Endothelial cell of umbilical vein (primary cell): ENCODE data around the gene HCFC1. TPM values are rescaled to one million over a fixed set of nuclear protein-coding genes. Genes with fewer than 3 reads are reported as not detected.

Experiments used
- BruUV-seq: library from RNA; stranded (reverse); fragments of 400-500 nt; replicated peaks from 2 replicates; lab custom pipeline; 2021; lab: Mats Ljungman, UMichigan
- CTCF ChIA-PET: fragments of 300-600, 350-600 bp; sonication (Branson Sonifier 250); formaldehyde crosslinking; loops from one replicate; lab custom pipeline; 2021; ENCODE audit warnings: antibody characterized with exemption, inconsistent platforms; lab: Charles Lee
- POLR2A ChIA-PET: fragments of 300-600, 350-600 bp; sonication (Branson Sonifier 250); formaldehyde crosslinking; loops from one replicate; lab custom pipeline; 2021; ENCODE audit warnings: antibody characterized with exemption, inconsistent platforms; lab: Charles Lee
- DNase-seq: peaks from one replicate; pipeline ENCODE4 v3.0.0-alpha.2; 2011; ENCODE audit warnings: low read depth, low spot score
- FAIRE-seq: peaks from 2 replicates; lab custom pipeline; 2011; peaks lifted over from hg19 to GRCh38; lab: Jason Lieb, UNC
- H2AFZ ChIP-seq: 2 replicates; pipeline ENCODE4 v1.6.0; 2012; ENCODE audit warnings: low read depth, low read length, control low read depth, inconsistent platforms
- H3K27ac ChIP-seq: 2 replicates; pipeline ENCODE4 v1.5.1; 2011; ENCODE audit warnings: low read depth, mild to moderate bottlenecking, control low read depth, low read length, moderate library complexity; ENCODE audit not compliant: insufficient read depth
- H3K27me3 ChIP-seq, 2 experiments: 2 replicates each; pipeline versions ENCODE4 v1.6.0 to v1.6.1; 2011; ENCODE audit warnings: low read length in 2 of 2, mixed read lengths in 1 of 2; ENCODE audit not compliant: control insufficient read depth in 2 of 2, insufficient read depth in 2 of 2
- H3K36me3 ChIP-seq, 2 experiments: 2 replicates in 1 of 2; 3 replicates in 1 of 2; pipeline ENCODE4 v1.5.1; 2011; ENCODE audit warnings: low read length in 2 of 2, mild to moderate bottlenecking in 1 of 2, moderate library complexity in 1 of 2; ENCODE audit not compliant: control insufficient read depth in 2 of 2, insufficient read depth in 2 of 2; ENCODE audit errors: extremely low read depth in 1 of 2
- H3K4me1 ChIP-seq: 3 replicates; pipeline ENCODE4 v1.5.1; 2011; ENCODE audit warnings: mild to moderate bottlenecking, low read length; ENCODE audit not compliant: control insufficient read depth, insufficient read depth; ENCODE audit errors: extremely low read depth
- H3K4me2 ChIP-seq: 2 replicates; pipeline ENCODE4 v1.6.1; 2011; ENCODE audit warnings: low read length, control low read depth, mixed read lengths; ENCODE audit not compliant: insufficient read depth
- H3K4me3 ChIP-seq, 3 experiments: fragments of 200-600 bp in 1 of 3; sonication (generic), shearing (Covaris generic) in 1 of 3; replicated peaks in 1 of 3; 2 replicates each; pipeline ENCODE4 v1.5.1; 2011 to 2016; ENCODE audit warnings: control low read depth in 3 of 3, low read length in 3 of 3, mild to moderate bottlenecking in 2 of 3, inconsistent platforms in 1 of 3, low read depth in 1 of 3, moderate library complexity in 1 of 3; ENCODE audit not compliant: insufficient read depth in 1 of 3
- H3K79me2 ChIP-seq: 2 replicates; pipeline ENCODE4 v1.6.0; 2012; ENCODE audit warnings: low read length, inconsistent platforms; ENCODE audit not compliant: control insufficient read depth, insufficient read depth
- H3K9ac ChIP-seq: replicated peaks from 2 replicates; pipeline ENCODE3; 2011; ENCODE audit warnings: low read length, control low read depth; ENCODE audit not compliant: insufficient read depth; ENCODE audit errors: extremely low read depth
- H3K9me1 ChIP-seq: replicated peaks from 3 replicates; pipeline ENCODE4 v1.6.0; 2011; ENCODE audit warnings: mild to moderate bottlenecking, low read length; ENCODE audit not compliant: control insufficient read depth, insufficient read depth; ENCODE audit errors: extremely low read depth
- H3K9me3 ChIP-seq: replicated peaks from 2 replicates; pipeline ENCODE4 v1.5.1; 2012; ENCODE audit warnings: low read length, inconsistent platforms; ENCODE audit not compliant: control insufficient read depth, insufficient read depth
- H4K20me1 ChIP-seq: replicated peaks from 2 replicates; pipeline ENCODE3; 2011; ENCODE audit warnings: mild to moderate bottlenecking, low read length; ENCODE audit not compliant: control insufficient read depth, insufficient read depth; ENCODE audit errors: extremely low read depth
- EZH2 ChIP-seq: IDR thresholded peaks from 2 replicates; pipeline ENCODE4 v1.6.1; 2012; ENCODE audit warnings: borderline replicate concordance, low read depth, mild to moderate bottlenecking, moderate library complexity, low read length, inconsistent platforms; ENCODE audit not compliant: severe bottlenecking
- FOS ChIP-seq: IDR thresholded peaks from 2 replicates; pipeline ENCODE4 v1.6.1; 2011; ENCODE audit warnings: mild to moderate bottlenecking, low read length, moderate library complexity, borderline replicate concordance; ENCODE audit not compliant: insufficient read depth
- GATA2 ChIP-seq: IDR thresholded peaks from 2 replicates; pipeline ENCODE4 v1.7.0; 2011; ENCODE audit warnings: low read depth, mild to moderate bottlenecking, moderate library complexity, mixed read lengths, low read length; ENCODE audit not compliant: insufficient read length, insufficient read depth
- JUN ChIP-seq: IDR thresholded peaks from 2 replicates; pipeline ENCODE4 v1.6.1; 2011; ENCODE audit warnings: borderline replicate concordance, low read depth; ENCODE audit not compliant: insufficient read length, insufficient read depth
- MAX ChIP-seq: IDR thresholded peaks from 2 replicates; pipeline ENCODE4 v1.6.1; 2011; ENCODE audit not compliant: insufficient read depth, insufficient read length
- MYC ChIP-seq: IDR thresholded peaks from one replicate; pipeline ENCODE4 v1.6.1; 2011; ENCODE audit warnings: mild to moderate bottlenecking, low read depth, low read length
- POLR2A ChIP-seq: IDR thresholded peaks from 2 replicates; pipeline ENCODE4 v1.6.1; 2012; ENCODE audit warnings: low read depth, mild to moderate bottlenecking, control low read depth, low read length
- POLR2AphosphoS5 ChIP-seq: IDR thresholded peaks from 2 replicates; pipeline ENCODE4 v1.6.1; 2012; ENCODE audit warnings: low read depth, mild to moderate bottlenecking, control low read depth, low read length, moderate library complexity; ENCODE audit not compliant: insufficient read depth
- dilution Hi-C: fragments of 300-500 bp; cut with MboI; formaldehyde crosslinking; loops from one replicate; pipeline ENCODE4 v1.15.0; 2019; ENCODE audit warnings: low sequenced_read_pairs; ENCODE audit not compliant: extremely low pct_ligation_motif_present
- intact Hi-C: fragments of 100-400 bp; cut with micrococcal nuclease; formaldehyde crosslinking; loops from one replicate; pipeline ENCODE4 v1.10.0; 2022
- polyA plus RNA-seq, 4 experiments: library from polyadenylated mRNA; depleted of rRNA in 3 of 4; stranded (reverse) in 3 of 4; unstranded in 1 of 4; fragments of >200 nt; gene quantifications; 2 replicates each; pipeline versions ENCODE4 v1.2.1 to v1.2.3, GENCODE V29; 2011 to 2012; ENCODE audit warnings: missing spikeins in 1 of 4
- total RNA-seq: library from RNA; stranded (reverse); gene quantifications from 2 replicates; pipeline ENCODE4 v1.2.3, GENCODE V29; 2021
- TF ChIP-seq, protein P1 (sequence below), 2 donors: IDR thresholded peaks; 1 replicate in 1 of 2; 2 replicates in 1 of 2; pipeline ENCODE4 v1.5.1; 2011; ENCODE audit warnings: low read length in 2 of 2, mild to moderate bottlenecking in 2 of 2, moderate library complexity in 2 of 2, control low read depth in 1 of 2, inconsistent platforms in 1 of 2, low read depth in 1 of 2; ENCODE audit not compliant: insufficient read depth in 1 of 2; ENCODE audit errors: extremely low read depth in 1 of 2

HCFC1 gene
- total and polyA plus RNA-seq, 2 donors (not counting 3 experiments of a cell fraction or from before 2014, with no cell fraction given) = 15.9 to 85.9 TPM

GRCh38 chrX:153966841-153967535 lies 4.6 kb downstream of the HCFC1 start:
- CTCF ChIA-PET = interaction anchor here (1.1 to 1.9 kb wide), 4 partner anchors 20 to 79 kb away, joined by 3 to 6 read pairs (median 5); no protein-coding TSS in a partner anchor
- no peak for FAIRE-seq
- dilution Hi-C loops = no loop called here
- Histone ChIP-seq H3K9ac (no peak overlapping the region), H3K4me1 (peaks cover 28% of the 10 kb centered on the region), H3K27me3 (no peaks in the 10 kb centered on the region), H2AFZ (no peak overlapping the region), H3K4me3 (no peak overlapping the region), H3K9me1 (no peaks in the 10 kb centered on the region), H4K20me1 (no peaks in the 10 kb centered on the region), H3K36me3 (peaks cover 0 to 8% of the 10 kb centered on the region in 2 experiments), H3K27ac (no peak overlapping the region), H3K79me2 (peaks cover 80% of the 10 kb centered on the region), H3K4me2 (no peak overlapping the region), H3K9me3 (no peaks in the 10 kb centered on the region)
- no TSS peak for BruUV-seq
- POLR2A ChIA-PET = no interaction called here
- intact Hi-C loops = no loop called here
- TF ChIP-seq POLR2A = no peak
- DNase-seq = no peak

DNA sequence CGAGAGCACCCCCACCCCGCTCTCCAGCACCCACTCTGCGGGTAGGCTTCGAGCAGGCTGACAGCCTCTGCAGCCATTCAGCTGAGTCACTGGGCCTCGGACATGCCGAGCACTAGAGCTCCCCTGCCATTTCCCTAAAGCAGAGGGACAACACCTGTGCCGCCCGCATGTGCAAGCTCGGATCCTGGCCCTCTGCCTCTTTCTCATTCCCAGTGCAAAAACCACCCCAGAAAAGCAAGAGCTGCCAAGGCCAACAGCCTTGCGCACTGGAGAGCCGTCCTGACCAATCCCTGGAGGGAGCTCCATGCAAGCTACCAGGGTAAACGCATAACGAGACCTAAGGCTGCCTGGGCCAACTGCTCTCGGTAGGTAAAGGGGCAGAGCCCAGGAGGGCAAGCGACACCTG lies 5.3 kb downstream of the HCFC1 start:
- Histone ChIP-seq H3K9me3 (no peaks in the 10 kb centered on the region), H3K4me2 (no peak overlapping the region), H3K27me3 (no peaks in the 10 kb centered on the region), H2AFZ (no peak overlapping the region), H3K4me1 (peaks cover 28% of the 10 kb centered on the region), H3K9me1 (no peaks in the 10 kb centered on the region), H3K27ac (no peak overlapping the region), H3K36me3 (peaks cover 0 to 12% of the 10 kb centered on the region in 2 experiments), H4K20me1 (no peaks in the 10 kb centered on the region), H3K4me3 (no peak overlapping the region), H3K9ac (no peak overlapping the region), H3K79me2 (peaks cover 81% of the 10 kb centered on the region)
- no peak for TF ChIP-seq POLR2A
- no peak for TF ChIP-seq MAX
- TF ChIP-seq, protein P1, sequence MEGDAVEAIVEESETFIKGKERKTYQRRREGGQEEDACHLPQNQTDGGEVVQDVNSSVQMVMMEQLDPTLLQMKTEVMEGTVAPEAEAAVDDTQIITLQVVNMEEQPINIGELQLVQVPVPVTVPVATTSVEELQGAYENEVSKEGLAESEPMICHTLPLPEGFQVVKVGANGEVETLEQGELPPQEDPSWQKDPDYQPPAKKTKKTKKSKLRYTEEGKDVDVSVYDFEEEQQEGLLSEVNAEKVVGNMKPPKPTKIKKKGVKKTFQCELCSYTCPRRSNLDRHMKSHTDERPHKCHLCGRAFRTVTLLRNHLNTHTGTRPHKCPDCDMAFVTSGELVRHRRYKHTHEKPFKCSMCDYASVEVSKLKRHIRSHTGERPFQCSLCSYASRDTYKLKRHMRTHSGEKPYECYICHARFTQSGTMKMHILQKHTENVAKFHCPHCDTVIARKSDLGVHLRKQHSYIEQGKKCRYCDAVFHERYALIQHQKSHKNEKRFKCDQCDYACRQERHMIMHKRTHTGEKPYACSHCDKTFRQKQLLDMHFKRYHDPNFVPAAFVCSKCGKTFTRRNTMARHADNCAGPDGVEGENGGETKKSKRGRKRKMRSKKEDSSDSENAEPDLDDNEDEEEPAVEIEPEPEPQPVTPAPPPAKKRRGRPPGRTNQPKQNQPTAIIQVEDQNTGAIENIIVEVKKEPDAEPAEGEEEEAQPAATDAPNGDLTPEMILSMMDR (IDR thresholded peaks at IDR 0.05; ENCODE audit: extremely low read depth in 1 of 2, insufficient read depth in 1 of 2, low read depth in 1 of 2, low read length in 2 of 2) = no peak
- no peak for TF ChIP-seq JUN
- no peak for TF ChIP-seq GATA2
- TF ChIP-seq MYC = no peak
- TF ChIP-seq EZH2 = no peak
- TF ChIP-seq POLR2AphosphoS5 = no peak
- no peak for TF ChIP-seq FOS
- ChIA-PET CTCF (interaction anchor here (1.1 to 1.2 kb wide), 2 partner anchors 19 to 80 kb away, joined by 3 to 6 read pairs; no protein-coding TSS in a partner anchor), POLR2A (no interaction called here)
- DNase-seq = no peak
- BruUV-seq = no TSS peak
- dilution Hi-C loops (no loop called here), intact Hi-C loops (no loop called here)
- no peak for FAIRE-seq
